GM12891 (cell line): ENCODE data around the gene MTCH2.

ENCODE experiments used
- PAX5 ChIP-seq: IDR thresholded peaks from 2 replicates; pipeline ENCODE4 v1.6.1; 2011; ENCODE audit warnings: low read length, moderate library complexity, mild to moderate bottlenecking; ENCODE audit not compliant: insufficient read depth, severe bottlenecking
- POLR2A ChIP-seq: IDR thresholded peaks from 2 replicates; pipeline ENCODE4 v1.6.1; 2011; ENCODE audit warnings: low read depth, low read length, control low read depth
- POLR2AphosphoS5 ChIP-seq: IDR thresholded peaks from 2 replicates; pipeline ENCODE4 v1.6.1; 2011; ENCODE audit warnings: low read depth, low read length, control low read depth
- POU2F2 ChIP-seq: IDR thresholded peaks from 2 replicates; pipeline ENCODE4 v1.6.1; 2011; ENCODE audit warnings: low read depth, mild to moderate bottlenecking, control low read depth, low read length, moderate library complexity
- SPI1 ChIP-seq: IDR thresholded peaks from 2 replicates; pipeline ENCODE4 v1.6.1; 2011; ENCODE audit warnings: low read depth, low read length, control low read depth
- TAF1 ChIP-seq: IDR thresholded peaks from 2 replicates; pipeline ENCODE4 v1.6.1; 2011; ENCODE audit warnings: low read depth, low read length, control low read depth

DNA sequence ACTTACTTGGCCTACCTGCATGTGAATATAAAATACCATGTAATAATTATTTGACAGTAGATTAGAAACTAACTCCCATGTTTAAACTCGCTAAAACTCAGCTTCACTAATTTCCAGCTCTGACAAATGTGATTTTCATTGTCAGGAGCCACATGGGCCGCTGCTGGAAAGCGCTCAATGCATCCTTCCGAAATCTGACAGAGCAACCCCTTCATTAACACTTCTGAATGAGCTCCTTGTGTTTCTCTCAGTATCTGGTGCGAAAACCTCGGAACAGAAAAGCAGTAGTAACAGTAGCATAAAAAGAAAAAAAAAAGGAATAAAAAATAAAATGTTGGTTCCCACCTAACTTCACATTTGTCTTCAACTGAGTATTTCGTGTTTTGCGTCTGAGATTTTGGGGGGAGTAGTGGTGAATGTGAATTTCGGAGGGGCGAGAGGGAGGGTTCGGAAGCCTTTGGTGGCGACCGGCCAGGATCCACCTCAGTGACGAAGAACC is 710 bp downstream of the MTCH2 start:
- TF ChIP-seq POLR2AphosphoS5 (no peak), POLR2A (no peak), TAF1 (no peak), SPI1 (no peak), PAX5 (no peak), POU2F2 (no peak)
